ENCODE measurements around the gene BAD.

- TF ChIP-seq CTCF (IDR thresholded peaks at IDR 0.05; ENCODE audit: poor library complexity) (no peak), EZH2 (IDR thresholded peaks at IDR 0.05; ENCODE audit: borderline replicate concordance) (no peak), EZH2phosphoT487 (IDR thresholded peaks at IDR 0.05; ENCODE audit: low read depth, severe bottlenecking, unreplicated experiment) (no peak)
Observed at GRCh38 chr11:64296236-64296635, 11.8 kb upstream of the BAD start.

Data from hepatocyte (in vitro differentiated cells).